Lower lobe of right lung (tissue), 2 donors: Measurements from ENCODE around the gene MDFIC2. TPM values are rescaled to one million over a fixed set of nuclear protein-coding genes. Genes with fewer than 3 reads are reported as not detected.
"Not testable (repeated sequence)": the region's sequence is repeated elsewhere in the genome, so short reads cannot be mapped to it uniquely, and the experiment has no call there.

Experiments
- ATAC-seq, 2 donors: fragments of 200-7000 bp; cut with Tn5 transposase; one replicate each; pipeline ENCODE4 v1.9.1; 2020 to 2022; ENCODE audit warnings: mild to moderate bottlenecking in 2 of 2, moderate library complexity in 2 of 2
- DNase-seq: peaks from one replicate; pipeline ENCODE4 v3.0.0-alpha.2; 2020
- H3K27ac ChIP-seq: fragments of 200-600 bp; one replicate; pipeline ENCODE4 v1.8.0; 2022
- H3K27me3 ChIP-seq: fragments of 200-600 bp; one replicate; pipeline ENCODE4 v1.8.0; 2022; ENCODE audit warnings: low read depth
- H3K36me3 ChIP-seq: fragments of 200-600 bp; one replicate; pipeline ENCODE4 v1.8.0; 2022; ENCODE audit warnings: mild to moderate bottlenecking
- H3K4me1 ChIP-seq: fragments of 200-600 bp; one replicate; pipeline ENCODE4 v1.8.0; 2022
- H3K4me3 ChIP-seq: fragments of 200-600 bp; one replicate; pipeline ENCODE4 v1.8.0; 2022; ENCODE audit warnings: mild to moderate bottlenecking
- H3K9me3 ChIP-seq: fragments of 200-600 bp; one replicate; pipeline ENCODE4 v1.8.0; 2022
- CTCF ChIP-seq: fragments of 200-600 bp; IDR thresholded peaks from one replicate; pipeline ENCODE4 v1.8.0; 2022; ENCODE audit warnings: antibody characterized with exemption, mild to moderate bottlenecking
- intact Hi-C: fragments of 100-400 bp; cut with DNase I; formaldehyde crosslinking; loops from one replicate; pipeline ENCODE4 v1.11.0; 2022
- total RNA-seq: library from RNA; stranded (reverse); fragmentation: NEBNext Ultra II Directional; extraction: Animal tissue kit (Norgen Biotek cat#: 25700); gene quantifications from one replicate; pipeline ENCODE4 v1.2.1, GENCODE V29; 2021
- donor health status: DM: no; HTN: yes; CAD: no; lungs with severe emphysema.

MDFIC2 gene
- total RNA-seq, 1 donor from 2014 or later = not detected

- Histone ChIP-seq H3K27me3 (no peaks in the 10 kb centered on the region), H3K9me3 (no peaks in the 10 kb centered on the region), H3K27ac (no peak overlapping the region), H3K36me3 (no peaks in the 10 kb centered on the region), H3K4me3 (no peak overlapping the region), H3K4me1 (no peaks in the 10 kb centered on the region)
- no peak for ATAC-seq
- DNase-seq = no peak
- TF ChIP-seq CTCF = no peak
- intact Hi-C loops = no loop called here
These were observed 29.7 kb upstream of the MDFIC2 start for GRCh38 chr3:70342149-70342548.

GRCh38 chr3:70336885-70337284 lies 24.4 kb upstream of the MDFIC2 start:
- DNase-seq, ATAC-seq, H3K36me3 ChIP-seq, H3K9me3 ChIP-seq, intact Hi-C loops, H3K27ac ChIP-seq, H3K4me3 ChIP-seq, H3K4me1 ChIP-seq, H3K27me3 ChIP-seq: not testable (repeated sequence)

GRCh38 chr3:70333080-70333479 lies 20.6 kb upstream of the MDFIC2 start:
- no peak overlapping the region for H3K27ac ChIP-seq
- no peak for ATAC-seq
- H3K4me3 ChIP-seq = no peak overlapping the region
- no peaks in the 10 kb centered on the region for H3K36me3 ChIP-seq
- no peaks in the 10 kb centered on the region for H3K4me1 ChIP-seq
- DNase-seq = no peak
- no peaks in the 10 kb centered on the region for H3K9me3 ChIP-seq
- no peaks in the 10 kb centered on the region for H3K27me3 ChIP-seq
- no peak for TF ChIP-seq CTCF
- intact Hi-C loops = no loop called here

GRCh38 chr3:70315021-70315420 lies 2.6 kb upstream of the MDFIC2 start:
- Histone ChIP-seq H3K27ac (no peak overlapping the region), H3K4me1 (no peaks in the 10 kb centered on the region), H3K4me3 (no peak overlapping the region), H3K9me3 (no peaks in the 10 kb centered on the region), H3K27me3 (no peaks in the 10 kb centered on the region), H3K36me3 (no peaks in the 10 kb centered on the region)
- no peak for TF ChIP-seq CTCF
- ATAC-seq (no peak), DNase-seq (no peak)
- intact Hi-C loops = no loop called here

GRCh38 chr3:70310809-70311208 lies 1.6 kb downstream of the MDFIC2 start:
- no peaks in the 10 kb centered on the region for H3K36me3 ChIP-seq
- intact Hi-C loops = no loop called here
- H3K4me1 ChIP-seq = no peaks in the 10 kb centered on the region
- no peaks in the 10 kb centered on the region for H3K9me3 ChIP-seq
- DNase-seq (no peak), ATAC-seq (no peak)
- H3K27me3 ChIP-seq = no peaks in the 10 kb centered on the region
- no peak for TF ChIP-seq CTCF
- no peak overlapping the region for H3K27ac ChIP-seq
- H3K4me3 ChIP-seq = no peak overlapping the region

DNA sequence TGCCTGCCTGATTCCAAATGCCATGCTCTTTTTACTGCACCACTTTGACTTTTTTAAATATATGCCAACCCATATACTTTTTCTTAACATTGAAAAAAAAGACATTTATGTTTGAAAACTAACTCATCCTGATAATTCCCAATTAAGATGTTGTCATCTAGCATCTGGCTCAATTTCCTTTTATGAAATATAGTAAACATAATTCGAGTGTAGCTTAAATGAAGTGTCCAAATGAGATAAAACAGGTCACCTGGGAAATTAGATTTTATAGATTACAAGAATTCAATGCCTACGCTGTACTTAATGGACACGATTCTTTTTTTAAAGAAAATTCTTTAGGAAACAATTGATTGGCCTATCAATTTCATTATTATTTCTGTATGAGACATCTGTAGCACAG lies 2.8 kb downstream of the MDFIC2 start:
- Histone ChIP-seq H3K4me1 (no peaks in the 10 kb centered on the region), H3K36me3 (no peaks in the 10 kb centered on the region), H3K27me3 (no peaks in the 10 kb centered on the region), H3K4me3 (no peak overlapping the region), H3K27ac (no peak overlapping the region), H3K9me3 (no peaks in the 10 kb centered on the region)
- no peak for DNase-seq
- TF ChIP-seq CTCF = no peak
- intact Hi-C loops = no loop called here
- no peak for ATAC-seq
